GM18498 (cell line): ENCODE results near the gene BARHL2.

Experiments
- ATAC-seq: cut with Tn5 transposase; IDR thresholded peaks from one replicate; pipeline ENCODE4 v1.9.1; 2021; ENCODE audit warnings: mild to moderate bottlenecking, moderate library complexity; ENCODE audit not compliant: unreplicated experiment

BARHL2 gene

DNA sequence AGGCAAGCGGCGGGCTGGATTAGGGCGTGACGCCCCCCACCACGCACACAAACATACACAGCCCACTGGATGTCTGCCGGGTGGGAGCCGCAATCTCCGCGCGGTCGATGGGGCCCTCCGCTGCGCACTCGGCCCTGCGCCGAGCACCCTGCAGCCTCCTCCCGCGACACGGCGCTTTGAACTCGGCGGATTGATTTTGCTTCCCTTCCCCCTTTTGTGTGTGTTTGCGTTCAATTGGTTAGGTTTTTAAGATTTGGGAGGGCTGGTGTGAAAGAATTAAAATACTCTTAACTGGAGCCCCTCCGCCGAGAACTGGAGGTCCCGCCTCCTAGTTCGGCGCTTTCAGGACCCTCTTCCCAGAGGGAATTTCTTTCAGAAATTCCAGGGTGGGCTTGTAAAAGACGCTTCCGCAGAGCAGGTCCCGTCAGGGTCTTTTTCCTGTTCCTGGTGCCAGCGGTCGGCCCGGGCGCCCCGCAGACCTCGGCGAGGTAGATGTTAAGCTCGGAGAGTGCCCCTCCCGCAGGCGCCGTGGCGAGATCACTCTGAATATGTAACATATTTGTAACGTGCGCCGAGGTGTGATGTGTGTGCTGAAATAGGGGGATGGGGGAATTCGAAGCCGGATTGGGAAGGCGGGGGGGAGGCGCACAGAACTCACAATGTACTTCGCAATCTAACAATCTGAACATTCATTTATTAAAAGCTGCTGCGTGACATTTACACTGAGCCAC is 8.0 kb upstream of the BARHL2 start:
- no peak for ATAC-seq

DNA sequence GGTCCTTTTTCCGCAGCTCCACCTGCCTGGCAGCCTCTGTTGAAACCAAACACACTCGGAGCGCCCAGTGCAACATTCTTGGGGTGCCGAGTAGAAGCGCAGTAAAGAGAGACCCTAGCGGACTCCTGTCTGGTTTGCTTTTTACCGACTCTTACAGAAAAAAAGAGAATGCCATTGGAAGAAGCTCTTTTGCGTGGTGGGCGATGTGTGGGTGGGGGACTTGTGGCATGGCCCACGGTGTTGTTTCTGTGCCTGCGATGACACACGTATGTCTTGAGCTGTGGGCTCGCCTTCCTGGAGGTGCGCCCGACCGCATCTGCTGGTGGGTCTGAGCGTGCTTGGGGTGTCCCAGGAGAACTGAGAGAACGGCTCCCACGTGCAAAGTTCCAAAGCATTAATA is 7.3 kb upstream of the BARHL2 start:
- ATAC-seq, result no peak

DNA sequence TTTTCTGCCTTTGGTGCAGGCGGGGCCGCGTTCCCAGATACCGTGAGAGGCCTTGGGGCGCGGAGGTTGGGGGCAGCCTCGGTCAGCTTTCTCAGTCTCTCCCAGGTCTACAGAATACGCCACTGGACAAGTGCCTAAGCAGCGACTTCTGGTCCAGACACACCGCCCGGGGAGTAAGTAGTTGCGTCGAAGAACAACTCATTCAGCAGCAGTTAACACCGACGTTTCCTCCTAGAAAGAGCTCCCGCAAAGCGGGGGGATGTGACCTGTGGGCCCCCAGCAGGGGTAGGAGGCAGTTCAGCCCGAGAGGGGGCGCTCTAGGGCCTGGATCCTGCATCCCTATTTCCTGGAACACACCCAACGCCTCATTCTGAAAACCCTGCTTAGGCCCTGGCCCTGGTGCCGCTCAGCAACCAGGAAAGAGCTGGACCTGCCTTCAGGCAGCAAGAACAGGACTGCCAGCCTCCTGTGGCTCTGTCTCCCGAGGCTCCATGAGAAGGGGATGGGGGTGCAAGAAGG is 6.5 kb upstream of the BARHL2 start:
- no peak for ATAC-seq

DNA sequence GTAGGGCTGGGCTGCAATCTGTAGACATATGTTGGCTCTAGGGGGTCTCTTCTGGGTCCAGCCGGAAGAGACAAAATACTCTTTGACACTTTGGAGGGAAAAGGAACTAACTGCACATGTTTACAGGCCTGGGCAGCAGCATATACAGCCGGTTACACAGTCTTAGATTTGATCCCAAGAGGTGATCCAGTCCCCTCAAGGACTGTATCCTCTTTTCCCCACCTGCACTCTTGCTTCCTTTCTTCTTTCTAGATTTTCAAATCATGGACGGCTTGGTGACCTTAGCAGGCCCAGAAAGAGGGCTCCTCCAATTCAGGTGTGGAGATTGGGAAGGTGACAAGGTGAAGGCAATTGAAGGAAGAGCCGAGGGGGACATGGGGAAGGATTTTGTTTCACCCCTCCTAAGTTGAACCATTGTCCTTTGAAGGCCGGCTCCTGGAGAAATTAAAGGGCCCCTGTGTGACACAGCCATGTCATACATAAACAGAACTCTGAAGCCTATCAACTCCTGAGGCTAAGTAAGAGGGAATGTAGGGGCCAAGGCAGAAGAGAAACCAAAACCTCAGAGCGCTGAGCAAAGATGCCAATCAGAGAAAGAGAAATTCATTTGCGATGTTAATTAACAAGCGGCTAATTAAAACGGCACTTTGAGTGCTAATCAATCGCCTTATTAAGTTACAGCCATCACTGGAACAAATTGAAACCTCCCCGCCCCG is 5.9 kb upstream of the BARHL2 start:
- no peak for ATAC-seq

DNA sequence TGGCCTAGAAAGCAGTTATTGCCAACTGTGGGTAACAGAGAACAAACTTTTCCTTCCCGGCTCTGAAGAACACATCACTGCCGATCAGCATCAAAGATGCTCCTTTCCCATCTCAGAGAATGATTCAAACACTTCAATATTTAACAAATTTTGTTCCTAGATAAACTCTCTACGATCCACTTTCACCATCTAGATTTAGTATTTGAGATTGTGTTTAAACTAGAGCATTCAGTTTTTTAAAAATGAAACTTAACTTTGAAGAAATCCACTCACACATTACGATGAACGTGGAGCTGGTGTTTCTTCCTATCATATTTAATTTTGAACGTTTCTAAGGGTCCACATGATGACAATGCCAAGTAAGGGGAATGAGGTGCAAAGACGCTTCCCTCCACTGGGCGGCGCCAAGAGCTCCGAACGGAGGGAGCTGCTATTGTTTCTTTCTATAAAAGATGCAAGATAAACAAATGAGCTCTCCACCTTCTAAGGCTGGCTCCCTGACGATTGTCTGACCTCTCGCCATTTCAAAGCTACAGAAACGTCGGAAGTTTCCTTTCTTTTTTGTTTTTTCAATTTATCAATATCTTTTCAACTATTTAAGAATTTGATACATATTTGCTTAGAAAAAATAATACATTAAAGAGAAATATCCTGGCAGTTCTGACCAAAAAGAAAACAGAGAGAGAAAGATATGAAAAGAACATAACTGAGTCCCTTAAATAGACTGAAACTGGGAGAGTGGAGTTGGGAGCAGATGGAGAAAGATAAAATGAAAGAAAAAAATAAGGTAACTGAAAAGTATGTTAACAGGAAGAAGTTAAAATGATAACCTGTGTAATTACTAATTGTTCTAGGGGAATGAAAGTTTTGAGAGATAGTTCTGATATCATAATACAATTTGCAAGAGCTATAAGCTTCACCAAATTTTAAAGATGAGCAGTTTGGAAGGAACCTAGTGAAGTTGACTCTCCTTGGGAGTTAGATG is 4.4 kb upstream of the BARHL2 start:
- ATAC-seq, result peak; percentile 57

DNA sequence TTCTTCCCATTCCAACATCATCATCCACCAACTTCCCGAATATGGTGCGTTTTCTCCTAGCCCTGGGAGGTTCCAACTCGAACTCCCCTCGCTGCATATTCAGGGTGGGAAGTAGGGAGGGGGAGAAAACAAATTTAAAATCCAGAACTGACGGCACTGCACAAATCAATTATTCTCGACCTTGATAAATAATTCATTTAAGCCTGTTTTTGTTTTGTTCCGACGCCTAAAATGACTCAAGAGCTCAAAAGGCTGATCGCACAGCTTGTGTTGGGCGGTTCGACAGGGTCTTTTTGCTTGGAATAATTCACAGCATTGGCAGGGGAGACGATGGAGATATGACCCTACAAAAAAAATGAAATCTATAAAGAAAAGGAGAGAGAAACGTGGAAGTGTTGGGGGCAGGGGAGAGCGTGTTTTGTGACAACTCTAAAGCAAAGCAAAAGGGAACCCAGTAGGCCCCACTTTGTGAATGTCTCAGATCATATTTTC is 3.1 kb upstream of the BARHL2 start:
- no peak for ATAC-seq

DNA sequence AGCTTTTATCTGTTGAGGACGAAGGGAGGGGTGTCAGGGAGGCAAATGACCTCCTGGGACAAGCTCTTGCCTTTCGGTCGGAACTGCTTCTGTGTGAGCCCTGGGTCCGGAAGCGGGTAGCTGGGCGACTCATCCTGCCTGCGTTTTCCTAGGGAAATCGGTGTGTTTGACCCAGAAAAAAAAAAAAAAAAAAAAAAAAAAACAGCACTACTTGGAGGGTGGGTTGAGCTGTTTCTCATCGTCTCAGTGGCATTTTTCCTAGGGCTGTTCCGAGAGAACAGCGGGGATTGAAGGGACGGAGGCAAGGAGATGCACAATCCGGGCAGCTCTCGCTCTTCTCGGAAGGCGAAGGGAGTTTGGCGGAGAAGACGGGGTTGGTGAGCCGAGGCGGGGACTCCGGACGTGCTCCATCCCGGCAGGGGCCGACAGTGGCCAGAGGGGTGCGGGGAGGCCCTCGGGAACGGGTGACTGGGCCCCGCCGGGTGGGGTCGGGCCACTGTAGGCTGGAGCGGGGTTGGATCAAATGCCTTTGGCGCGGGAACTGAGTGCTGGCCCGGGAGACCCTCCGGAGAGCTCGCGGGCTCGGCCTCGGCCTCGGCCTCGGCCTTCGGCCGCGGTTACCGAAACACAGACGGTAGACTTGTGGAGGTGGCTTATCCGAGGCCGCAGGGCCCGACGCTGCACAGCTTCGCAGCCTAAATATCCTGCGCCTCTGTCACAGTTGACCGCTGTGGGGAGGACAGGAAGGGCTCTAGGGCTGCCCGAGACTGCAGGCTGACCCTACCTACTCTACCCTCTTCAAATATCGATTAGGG is 2.4 kb upstream of the BARHL2 start:
- no peak for ATAC-seq

DNA sequence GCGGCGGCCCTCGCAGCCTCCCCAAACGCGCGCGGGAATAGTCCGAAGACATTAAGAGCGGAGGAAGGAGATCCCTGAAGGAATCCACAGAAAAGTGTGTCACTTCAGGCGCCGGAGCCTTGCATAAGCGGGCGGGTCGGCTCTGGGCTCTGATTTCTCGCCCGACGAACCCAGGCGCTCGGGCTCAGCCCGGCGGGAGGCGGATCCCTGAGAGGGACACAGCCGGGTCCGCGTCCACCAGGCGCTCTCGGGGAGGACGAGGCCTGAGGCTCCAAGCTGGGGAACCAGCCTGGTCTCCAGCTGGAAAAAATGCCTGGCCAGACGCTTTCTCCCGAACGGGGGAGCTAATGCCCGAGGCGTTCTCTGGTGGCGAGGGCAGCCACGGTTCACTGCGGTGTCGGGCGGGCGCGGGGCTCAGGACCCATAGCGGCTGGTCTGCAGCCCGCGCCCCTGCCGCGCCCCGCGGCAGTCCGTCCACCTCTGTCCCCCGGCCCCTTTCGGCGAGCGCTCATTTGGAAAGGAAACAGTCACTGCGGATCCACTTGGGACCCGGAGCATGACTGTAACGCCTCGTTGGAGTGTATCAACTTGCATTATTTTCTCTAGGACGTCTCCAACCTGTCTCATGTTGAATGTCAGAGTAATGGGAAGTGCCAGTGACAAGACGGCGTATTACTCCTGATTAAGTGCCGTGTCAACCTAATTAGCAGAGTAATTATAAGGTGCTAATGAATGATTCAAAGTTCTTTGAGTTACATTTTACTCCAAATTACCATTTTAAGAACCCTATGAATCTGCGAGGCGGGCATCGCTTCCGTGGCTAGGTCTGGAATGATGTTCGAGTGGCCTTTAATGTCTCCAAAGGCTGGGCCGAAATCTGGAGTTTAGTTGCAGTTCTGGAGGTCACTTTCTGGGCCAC is 1.6 kb upstream of the BARHL2 start:
- no peak for ATAC-seq

DNA sequence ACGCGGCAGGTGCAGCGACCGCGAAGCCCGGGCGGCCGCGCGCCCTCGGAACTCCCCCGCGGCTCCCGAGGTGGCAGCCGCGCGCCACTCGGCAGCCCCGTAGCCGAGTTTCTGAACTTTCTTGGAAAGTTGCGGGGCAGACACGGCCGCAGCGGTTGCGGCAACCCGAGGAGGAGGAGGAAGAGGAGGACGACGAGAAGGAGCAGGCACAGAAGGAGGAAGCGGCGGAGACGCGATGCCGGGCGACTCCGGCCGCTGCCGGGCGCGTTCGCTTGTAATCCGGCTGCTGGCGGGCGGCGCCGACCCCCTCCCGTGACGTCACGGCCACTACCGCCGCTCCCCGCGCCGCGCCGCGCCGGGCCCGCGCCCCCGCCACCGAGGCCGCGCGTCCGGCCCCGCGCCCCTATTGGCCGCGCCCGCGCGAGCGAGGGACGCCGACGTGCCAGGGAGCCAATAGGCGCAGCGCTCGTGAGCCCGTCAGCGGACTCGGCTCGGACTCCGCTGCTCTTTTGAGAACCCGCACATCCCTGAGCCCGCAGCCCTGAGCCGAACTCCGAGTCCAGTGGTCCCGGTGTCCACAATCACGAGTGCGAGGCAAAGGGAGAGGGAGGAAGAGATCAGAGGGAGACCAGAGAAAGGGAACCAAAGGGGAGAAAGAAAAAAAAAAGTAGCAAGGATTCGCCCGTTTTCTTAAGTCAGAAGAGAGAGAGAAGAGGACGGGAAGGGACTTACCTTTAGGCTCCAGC is 736 bp upstream of the BARHL2 start:
- no peak for ATAC-seq

DNA sequence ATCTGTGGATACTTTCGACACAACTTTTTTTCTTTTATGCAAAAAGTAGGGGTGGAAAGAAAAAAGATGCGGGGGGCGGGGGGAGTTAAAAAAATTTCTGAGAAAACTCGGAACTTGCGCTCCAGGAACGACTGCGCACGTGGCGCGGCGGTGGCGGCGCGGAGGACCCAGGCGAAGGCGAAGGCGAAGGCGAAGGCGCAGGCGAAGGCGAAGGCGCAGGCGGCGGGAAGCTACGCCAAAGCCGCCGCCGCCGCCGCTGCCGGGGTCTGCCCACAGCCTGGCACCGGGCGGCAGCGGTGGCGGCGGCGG is 208 bp upstream of the BARHL2 start:
- no peak for ATAC-seq

DNA sequence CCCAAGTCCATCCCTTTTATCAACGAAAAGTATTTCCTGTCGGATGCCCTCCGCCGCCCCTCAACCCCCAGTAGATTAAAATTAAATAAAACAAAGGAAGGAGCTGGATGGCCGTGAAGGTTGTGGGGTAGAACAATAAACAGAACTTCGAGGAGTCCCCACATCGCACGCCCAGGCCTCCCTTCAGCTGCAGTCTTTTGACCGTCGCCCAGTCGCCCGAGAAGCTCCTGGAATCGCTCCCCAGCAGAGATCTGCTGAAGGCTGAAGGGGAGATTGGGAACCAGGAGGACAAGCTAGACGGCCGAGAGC is 905 bp downstream of the BARHL2 start:
- ATAC-seq, result no peak

DNA sequence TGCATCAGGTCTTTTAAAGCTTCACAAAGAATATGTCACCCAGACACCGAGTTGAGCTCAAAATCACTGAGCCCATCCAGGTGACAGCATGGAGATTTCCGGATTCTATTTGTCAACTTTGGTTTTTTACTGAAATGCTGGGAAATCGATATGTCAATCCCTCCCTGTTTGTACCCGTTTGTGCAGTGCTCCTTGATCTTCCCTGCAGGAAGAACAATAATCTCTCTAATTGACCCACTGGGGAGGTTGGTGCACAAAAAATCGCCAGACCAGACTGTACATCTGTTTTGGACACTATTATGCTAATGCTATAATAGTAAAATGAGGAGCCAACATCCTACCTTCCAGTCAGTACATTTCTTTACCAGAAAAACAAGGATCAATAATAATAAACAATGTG is 1.8 kb downstream of the BARHL2 start:
- ATAC-seq, result no peak

DNA sequence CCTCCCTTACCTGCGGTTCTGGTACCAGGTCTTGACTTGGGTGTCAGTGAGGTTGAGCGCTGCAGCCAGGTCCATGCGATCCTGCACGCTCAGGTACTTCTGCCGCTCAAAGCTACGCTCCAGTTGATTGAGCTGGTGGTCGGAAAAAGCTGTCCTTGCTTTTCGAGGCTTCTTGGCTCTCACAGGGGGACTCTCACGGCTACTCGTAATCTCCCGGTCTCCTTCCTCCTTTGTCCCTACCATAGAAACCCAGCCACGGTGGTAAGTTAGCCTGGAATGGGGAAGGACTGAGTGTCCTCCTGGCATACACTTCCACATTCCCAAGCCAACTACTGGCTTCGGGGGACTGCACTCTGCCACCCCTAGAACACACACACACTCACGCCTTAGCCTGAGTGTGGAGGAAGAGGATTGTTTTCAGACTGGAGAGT is 2.6 kb downstream of the BARHL2 start:
- no peak for ATAC-seq

DNA sequence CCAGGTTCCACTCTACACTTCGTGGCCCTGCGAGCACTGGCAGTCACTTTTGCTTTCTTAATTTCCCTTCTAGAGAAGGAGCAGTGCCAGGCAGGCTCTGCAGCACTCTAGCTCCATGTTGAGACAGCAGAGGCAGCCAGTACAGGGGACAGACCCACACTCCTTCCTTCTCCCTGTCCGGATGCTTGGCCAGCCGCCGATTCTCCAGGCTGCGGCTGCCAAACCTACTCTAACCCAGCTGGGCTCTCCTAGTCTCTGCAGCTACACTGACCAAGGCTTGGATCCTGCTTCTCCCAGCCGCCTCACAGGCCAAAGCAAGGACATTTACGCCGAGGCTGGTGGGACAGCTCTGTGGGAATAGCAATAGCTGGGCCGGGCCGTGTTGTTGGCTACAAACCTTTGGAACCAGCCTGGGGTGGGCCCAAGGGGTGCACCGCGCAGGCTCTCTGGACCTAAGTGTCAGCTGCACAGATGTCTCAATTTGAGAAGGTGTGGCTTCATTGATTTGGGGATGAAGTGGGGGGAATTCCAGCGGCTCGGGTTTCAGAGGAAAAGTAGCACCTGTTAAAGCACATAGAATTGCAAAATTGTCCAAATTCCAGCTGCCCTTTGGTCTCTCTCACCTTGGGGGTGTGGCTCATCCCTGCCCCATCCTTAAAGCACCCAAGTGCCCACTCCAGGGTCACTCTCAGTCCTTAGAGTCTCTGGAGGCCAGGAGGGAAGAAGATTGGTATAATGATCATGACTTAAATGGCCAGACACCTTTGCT is 3.2 kb downstream of the BARHL2 start:
- ATAC-seq, result no peak

DNA sequence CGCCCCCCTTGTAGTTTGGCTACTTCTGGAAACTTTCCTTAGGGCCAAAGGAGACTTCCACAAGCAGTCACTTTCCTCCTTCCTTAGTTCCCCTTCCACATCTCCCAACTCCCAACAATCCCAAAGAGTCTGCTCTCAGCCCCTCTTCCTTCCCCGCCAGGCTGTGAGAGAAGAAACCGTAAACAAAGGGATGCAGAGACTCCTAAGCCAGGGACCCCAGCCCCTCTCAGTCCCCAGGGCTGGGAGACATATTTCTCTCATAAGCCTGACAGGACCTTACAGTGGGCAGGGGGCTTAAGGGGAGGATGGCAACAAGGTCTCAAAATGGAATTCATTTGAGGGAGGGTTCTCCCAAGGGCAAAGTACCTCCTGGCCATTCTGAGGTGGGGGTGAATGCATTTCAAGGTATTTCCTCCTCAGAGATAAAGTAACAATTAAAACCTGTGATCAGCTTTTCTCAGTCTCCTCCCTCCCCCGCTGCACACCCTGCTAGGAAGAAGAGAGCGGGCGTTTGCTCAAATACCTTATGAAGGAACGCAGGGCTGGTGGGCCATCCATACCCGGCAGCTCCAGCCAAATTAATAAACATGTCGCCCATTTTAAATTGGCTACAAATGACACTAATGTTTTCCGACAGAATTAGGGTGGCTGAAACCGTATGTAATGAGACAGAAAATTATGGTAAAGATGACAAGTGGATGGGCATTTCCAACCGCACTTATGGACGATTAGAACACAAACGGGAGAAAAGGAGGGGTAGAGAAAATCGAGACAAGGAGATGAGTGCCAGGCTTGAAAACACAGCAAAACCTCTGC is 4.0 kb downstream of the BARHL2 start:
- ATAC-seq, result no peak

DNA sequence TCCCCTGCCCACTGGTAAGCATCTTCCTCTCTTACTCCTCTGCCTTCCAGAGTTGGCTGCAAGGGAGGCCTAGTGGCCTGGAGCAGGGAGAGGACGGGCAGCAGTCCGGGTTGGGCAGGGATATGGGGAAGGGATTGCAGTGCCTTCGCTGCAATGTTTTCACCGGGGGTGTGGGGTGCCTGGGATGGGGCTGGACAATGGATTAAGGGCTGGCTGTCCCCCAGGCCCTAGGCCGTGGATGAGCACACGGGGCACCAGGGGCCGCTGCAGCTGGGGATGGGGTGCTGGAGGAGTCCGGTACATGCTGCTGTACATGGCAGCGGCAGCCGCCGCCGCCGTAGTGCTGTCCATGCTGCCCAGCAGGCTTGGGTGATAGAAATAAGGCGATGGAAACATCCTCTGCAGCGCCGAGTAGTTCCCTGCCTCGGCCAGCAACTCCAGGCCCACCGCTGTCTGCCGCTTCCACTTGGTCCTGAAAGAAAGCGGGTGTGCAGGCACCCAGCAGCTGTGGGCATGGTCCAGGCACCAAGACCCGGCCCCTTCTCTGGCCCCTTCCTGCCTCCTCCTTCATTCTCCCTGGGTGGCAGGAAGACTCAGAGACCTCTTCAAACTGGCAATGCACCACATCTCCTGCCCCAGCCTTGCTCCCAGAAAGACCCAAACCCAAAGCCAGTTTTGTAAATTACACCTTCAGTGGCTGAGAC is 4.8 kb downstream of the BARHL2 start:
- ATAC-seq, result no peak

DNA sequence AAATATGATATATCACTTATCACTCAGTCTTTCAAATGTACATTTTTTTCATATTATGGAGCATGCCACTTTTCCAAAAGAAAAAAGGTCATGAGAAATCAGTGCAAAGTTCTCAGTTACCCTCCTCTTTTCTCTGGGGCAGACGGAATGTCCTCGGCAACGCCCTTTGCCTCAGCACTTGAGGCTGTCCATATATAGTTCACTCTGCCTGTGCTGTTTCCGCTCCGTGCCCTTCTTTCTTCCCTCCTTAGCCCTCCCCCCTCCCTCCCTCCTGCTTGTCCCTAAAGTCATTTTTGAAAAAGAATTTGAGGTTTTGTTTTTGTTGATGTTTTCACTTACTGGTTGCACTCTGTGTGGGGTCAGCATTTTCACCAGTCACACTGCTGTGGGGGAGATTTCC is 5.4 kb downstream of the BARHL2 start:
- no peak for ATAC-seq
